ENCODE results near the gene IFT81.
"Not testable (repeated sequence)": the region's sequence is repeated elsewhere in the genome, so short reads cannot be mapped to it uniquely, and the experiment has no call there.

IFT81 gene

DNA sequence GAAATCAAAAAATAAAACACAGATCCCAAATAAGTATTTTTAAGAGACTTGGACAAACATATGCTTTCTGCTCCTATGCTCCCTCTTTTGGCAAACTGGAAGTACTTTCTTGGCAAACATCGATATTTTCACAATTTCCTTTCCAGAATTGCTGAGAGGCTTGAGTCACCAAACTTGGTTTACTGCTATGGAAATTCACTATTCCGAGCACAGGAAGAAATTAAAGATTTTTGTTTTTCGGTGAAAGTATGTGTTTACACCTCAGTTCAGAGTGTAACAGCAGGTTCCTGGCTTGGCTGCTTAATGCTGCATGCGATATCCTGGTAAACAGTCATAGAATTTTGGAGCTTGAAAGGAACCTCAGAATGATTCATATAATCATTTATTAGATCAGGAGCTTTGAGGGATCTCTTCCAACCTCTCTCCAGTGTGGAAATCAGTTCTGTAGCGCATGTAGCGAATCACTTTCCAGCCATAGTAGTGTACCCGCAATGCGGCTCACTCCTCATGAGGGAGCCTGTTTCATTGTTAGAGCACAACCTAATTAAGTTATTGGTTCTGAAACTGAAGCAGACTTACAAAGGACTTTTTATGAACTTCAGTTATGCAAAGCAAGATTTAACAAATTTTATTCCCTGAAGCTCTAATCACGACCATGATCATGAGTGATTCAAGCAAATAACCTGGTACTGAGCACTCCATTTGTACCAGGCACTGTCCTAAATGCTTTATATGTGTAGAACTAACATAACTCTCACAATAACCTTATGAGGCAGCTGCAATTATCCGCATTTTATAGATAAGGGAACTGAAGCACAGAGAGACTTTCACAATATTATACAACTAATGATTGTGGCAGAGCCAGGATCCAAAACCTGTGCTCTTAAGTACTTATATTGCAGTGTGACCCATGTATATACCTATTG, 100.5 kb downstream of the IFT81 start:
- no peak overlapping the region for H3K4me3 ChIP-seq (ENCODE audit: low read length)
- no peak for TF ChIP-seq ZNF274 (IDR thresholded peaks at IDR 0.05; ENCODE audit: low read depth, low read length)

- H3K4me3 ChIP-seq (ENCODE audit: low read length): no peak overlapping the region
- no peak for TF ChIP-seq ZNF274 (IDR thresholded peaks at IDR 0.05; ENCODE audit: low read depth, low read length)
These were observed 103.0 kb downstream of the IFT81 start for GRCh38 chr12:110227138-110227537.

DNA sequence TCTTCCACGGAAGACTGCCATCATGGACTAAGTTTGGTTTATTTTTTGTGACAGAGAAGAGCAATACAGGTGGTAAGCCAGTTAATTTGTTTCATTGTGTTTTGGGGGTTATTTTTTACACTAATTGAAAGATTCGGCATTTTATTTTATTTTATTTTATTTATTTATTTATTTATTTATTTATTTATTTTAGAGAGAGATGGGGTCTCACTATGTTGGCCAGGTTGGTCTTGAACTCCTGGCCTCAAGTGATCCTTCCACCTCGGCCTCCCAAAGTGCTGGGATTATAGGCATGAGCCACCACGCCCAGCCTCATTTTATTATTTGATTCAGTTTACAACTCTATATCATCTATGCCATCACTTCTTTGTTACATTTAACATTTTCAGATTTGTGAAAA, 104.2 kb downstream of the IFT81 start:
- not testable (repeated sequence) for H3K4me3 ChIP-seq (ENCODE audit: low read length)

GRCh38 chr12:110228756-110229155, 104.6 kb downstream of the IFT81 start:
- no peak for TF ChIP-seq ZNF274 (IDR thresholded peaks at IDR 0.05; ENCODE audit: low read depth, low read length)

GRCh38 chr12:110229409-110229808, 105.3 kb downstream of the IFT81 start:
- H3K4me3 ChIP-seq (ENCODE audit: low read length): no peak overlapping the region
- no peak for TF ChIP-seq ZNF274 (IDR thresholded peaks at IDR 0.05; ENCODE audit: low read depth, low read length)

More at GRCh38 chr12:110228756-110229155, 104.6 kb downstream of the IFT81 start:
- H3K4me3 ChIP-seq (ENCODE audit: low read length): no peak overlapping the region

GRCh38 chr12:110230655-110231054, 106.5 kb downstream of the IFT81 start:
- no peak for TF ChIP-seq ZNF274 (IDR thresholded peaks at IDR 0.05; ENCODE audit: low read depth, low read length)
- H3K4me3 ChIP-seq (ENCODE audit: low read length): no peak overlapping the region

GRCh38 chr12:110233212-110233903, 109.2 kb downstream of the IFT81 start:
- no peak overlapping the region for H3K4me3 ChIP-seq (ENCODE audit: low read length)
- TF ChIP-seq ZNF274 (IDR thresholded peaks at IDR 0.05; ENCODE audit: low read depth, low read length): no peak

DNA sequence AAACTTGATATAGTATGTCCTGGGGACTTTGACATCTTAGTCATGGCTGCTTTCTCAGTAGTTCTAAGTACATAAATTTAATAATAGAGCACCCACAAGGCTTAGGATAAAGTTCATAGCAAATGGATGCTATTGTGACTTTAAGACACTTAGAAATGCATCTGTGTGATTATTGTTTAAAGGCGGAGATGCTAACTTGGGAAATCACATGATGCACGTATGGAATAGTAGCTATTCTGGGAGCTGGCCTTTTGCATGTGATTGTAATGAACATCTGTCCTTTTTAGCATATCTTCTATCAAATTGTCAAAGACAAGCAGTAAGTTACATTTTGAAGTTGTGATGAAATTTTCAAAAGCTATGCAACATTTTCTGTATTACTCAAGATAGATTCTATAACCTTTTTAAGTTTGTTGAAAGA, 110.2 kb downstream of the IFT81 start:
- TF ChIP-seq ZNF274 (IDR thresholded peaks at IDR 0.05; ENCODE audit: low read depth, low read length): no peak
- no peak overlapping the region for H3K4me3 ChIP-seq (ENCODE audit: low read length)

DNA sequence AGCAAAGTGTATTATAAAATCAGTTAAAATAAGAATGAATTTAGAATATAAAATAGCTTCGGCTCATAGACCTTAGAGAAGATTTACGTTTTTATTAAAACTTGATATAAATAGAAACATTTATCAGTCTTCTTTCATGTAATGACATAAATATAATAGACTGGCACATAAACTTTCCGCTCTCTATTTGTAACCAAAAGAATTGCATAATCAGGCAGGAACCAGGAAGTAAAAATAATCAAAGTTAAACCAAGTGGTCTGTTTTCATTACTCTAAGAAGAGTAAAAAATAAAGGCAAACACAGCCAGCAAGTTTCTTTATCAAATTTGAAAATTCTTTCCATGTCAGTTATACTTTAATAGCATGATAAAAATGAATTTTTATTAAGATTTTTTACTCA, 110.6 kb downstream of the IFT81 start:
- TF ChIP-seq ZNF274 (IDR thresholded peaks at IDR 0.05; ENCODE audit: low read depth, low read length): no peak
- H3K4me3 ChIP-seq (ENCODE audit: low read length): no peak overlapping the region

DNA sequence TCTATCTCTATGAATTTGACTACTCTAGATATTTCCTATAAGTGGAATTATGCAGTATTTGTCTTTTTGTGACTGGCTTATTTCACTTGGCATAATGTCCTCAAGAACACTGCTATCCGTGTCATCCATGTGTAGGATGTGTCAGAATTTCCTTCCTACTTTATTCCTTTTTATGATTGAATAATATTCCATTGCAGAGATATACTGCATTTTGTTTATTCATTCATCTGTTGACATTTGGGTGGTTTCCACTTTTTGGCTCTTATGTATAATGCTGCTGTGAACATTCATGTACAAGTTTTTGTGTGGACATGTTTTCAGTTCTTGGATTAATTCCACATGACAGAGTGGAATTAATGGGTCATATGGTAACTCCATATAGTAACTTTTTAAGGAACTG, 111.2 kb downstream of the IFT81 start:
- TF ChIP-seq ZNF274 (IDR thresholded peaks at IDR 0.05; ENCODE audit: low read depth, low read length): no peak
- no peak overlapping the region for H3K4me3 ChIP-seq (ENCODE audit: low read length)

DNA sequence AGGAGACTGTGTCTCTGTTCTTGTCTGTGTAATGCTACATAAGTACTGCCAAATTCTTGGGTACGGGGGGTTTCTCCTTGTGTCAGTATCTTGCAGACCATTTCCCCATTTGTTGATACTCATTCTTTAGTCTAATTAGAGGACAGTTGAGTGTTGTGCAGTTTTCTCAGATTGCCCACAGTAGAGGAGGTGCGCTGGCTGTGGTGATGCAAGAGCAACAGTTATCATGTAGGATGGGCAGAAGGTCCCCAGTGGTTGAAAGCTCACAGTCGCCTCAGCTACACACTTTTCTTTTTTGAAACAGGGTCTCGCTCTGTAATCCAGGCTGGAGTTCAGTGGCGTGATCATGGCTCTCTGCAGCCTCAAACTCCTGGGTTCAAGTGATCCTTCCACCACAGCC, 119.1 kb downstream of the IFT81 start:
- no peak for TF ChIP-seq ZNF274 (IDR thresholded peaks at IDR 0.05; ENCODE audit: low read depth, low read length)
- H3K4me3 ChIP-seq (ENCODE audit: low read length): no peak overlapping the region

- no peak overlapping the region for H3K4me3 ChIP-seq (ENCODE audit: low read length)
- TF ChIP-seq ZNF274 (IDR thresholded peaks at IDR 0.05; ENCODE audit: low read depth, low read length): no peak
These were observed 120.2 kb downstream of the IFT81 start for GRCh38 chr12:110244372-110244771.

- no peak overlapping the region for H3K4me3 ChIP-seq (ENCODE audit: low read length)
- TF ChIP-seq ZNF274 (IDR thresholded peaks at IDR 0.05; ENCODE audit: low read depth, low read length): no peak
These were observed 120.7 kb downstream of the IFT81 start for GRCh38 chr12:110244829-110245228.

- TF ChIP-seq ZNF274 (IDR thresholded peaks at IDR 0.05; ENCODE audit: low read depth, low read length): no peak
- no peak overlapping the region for H3K4me3 ChIP-seq (ENCODE audit: low read length)
These were observed 121.2 kb downstream of the IFT81 start for GRCh38 chr12:110245369-110245772.

All from GM08714 (cell line).